HepG2 (cell line): ENCODE measurements around the gene ZBTB7B. TPM values are rescaled to one million over a fixed set of nuclear protein-coding genes. Genes with fewer than 3 reads are reported as not detected.

ENCODE experiments used
- ATF1 ChIP-seq: IDR thresholded peaks from 2 replicates; pipeline ENCODE4 v1.6.1; 2016; ENCODE audit warnings: mild to moderate bottlenecking, control low read depth
- BATF2 ChIP-seq: sonication (generic); formaldehyde crosslinking; IDR thresholded peaks from 2 replicates; pipeline ENCODE4 v1.8.0; 2022; ENCODE audit warnings: mild to moderate bottlenecking, missing genetic modification reagents, moderate library complexity
- CREM ChIP-seq, 2 experiments: sonication (generic) in 1 of 2; formaldehyde crosslinking in 1 of 2; IDR thresholded peaks; 2 replicates each; pipeline versions ENCODE4 v1.4.0 to v1.6.1; 2016 to 2020; ENCODE audit warnings: antibody characterized with exemption in 1 of 2, mild to moderate bottlenecking in 1 of 2, missing genetic modification reagents in 1 of 2
- E2F2 ChIP-seq: sonication (generic); formaldehyde crosslinking; IDR thresholded peaks from 2 replicates; pipeline ENCODE4 v1.4.0; 2020; ENCODE audit warnings: missing genetic modification reagents, borderline replicate concordance
- E2F5 ChIP-seq: sonication (generic); formaldehyde crosslinking; conservative IDR thresholded peaks from 2 replicates; pipeline ENCODE4 v1.4.0; 2020; ENCODE audit warnings: missing genetic modification reagents
- KAT2B ChIP-seq: fragments of 150-350 bp; IDR thresholded peaks from 2 replicates; pipeline ENCODE4 v1.6.1; 2014; ENCODE audit warnings: low read depth, low read length, borderline replicate concordance
- KMT2B ChIP-seq: IDR thresholded peaks from 2 replicates; pipeline ENCODE4 v1.6.1; 2016; ENCODE audit warnings: missing genetic modification reagents, missing compliant biosample characterization
- NR0B2 ChIP-seq: sonication (generic); formaldehyde crosslinking; IDR thresholded peaks from 2 replicates; pipeline ENCODE4 v1.4.0; 2020; ENCODE audit warnings: mild to moderate bottlenecking, missing genetic modification reagents
- PRMT3 ChIP-seq: sonication (generic); formaldehyde crosslinking; IDR thresholded peaks from 2 replicates; pipeline ENCODE4 v1.8.1; 2022; ENCODE audit warnings: low read depth, mild to moderate bottlenecking, moderate library complexity, missing genetic modification reagents, borderline replicate concordance
- ZBTB25 ChIP-seq: IDR thresholded peaks from 2 replicates; pipeline ENCODE4 v1.6.1; 2018; ENCODE audit warnings: missing genetic modification reagents
- ZBTB37 ChIP-seq: sonication (generic); formaldehyde crosslinking; IDR thresholded peaks from 2 replicates; pipeline ENCODE4 v1.4.0; 2020; ENCODE audit warnings: mild to moderate bottlenecking, missing genetic modification reagents
- ZFX ChIP-seq: sonication (generic); formaldehyde crosslinking; IDR thresholded peaks from 2 replicates; pipeline ENCODE4 v1.4.0; 2020; ENCODE audit warnings: mild to moderate bottlenecking, low read depth, missing genetic modification reagents, moderate library complexity
- ZMAT5 ChIP-seq: sonication (generic); formaldehyde crosslinking; IDR thresholded peaks from 2 replicates; pipeline ENCODE4 v1.5.0; 2020; ENCODE audit warnings: mild to moderate bottlenecking, low read depth, missing genetic modification reagents, borderline replicate concordance
- ZNF224 ChIP-seq: sonication (generic); formaldehyde crosslinking; IDR thresholded peaks from 2 replicates; pipeline ENCODE4 v1.5.0; 2020; ENCODE audit warnings: mild to moderate bottlenecking, missing genetic modification reagents
- ZNF251 ChIP-seq: sonication (generic); formaldehyde crosslinking; IDR thresholded peaks from 2 replicates; pipeline ENCODE4 v1.9.0; 2021; ENCODE audit warnings: mild to moderate bottlenecking, missing genetic modification reagents
- ZNF329 ChIP-seq: sonication (generic); formaldehyde crosslinking; IDR thresholded peaks from 2 replicates; pipeline ENCODE4 v1.9.0; 2021; ENCODE audit warnings: low read depth, mild to moderate bottlenecking, missing genetic modification reagents
- polyA plus RNA-seq, 8 experiments: library from polyadenylated mRNA; depleted of rRNA in 3 of 8; stranded (reverse) in 7 of 8; unstranded in 1 of 8; fragments of >200 nt; fragmentation: Illumina TruSeq in 4 of 8; extraction: Trizol in 4 of 8; gene quantifications; 2 replicates each; pipeline versions ENCODE4 v1.2.1 to v1.2.3, GENCODE V29; 2011 to 2016; ENCODE audit warnings: low read depth in 4 of 8, missing spikeins in 1 of 8, mixed read lengths in 1 of 8; ENCODE audit not compliant: insufficient read depth in 1 of 8
- total RNA-seq, 5 experiments: library from RNA; depleted of rRNA; stranded (reverse); fragments of >200 nt; fragmentation: Illumina TruSeq; extraction: Trizol; gene quantifications; 2 replicates each; pipeline ENCODE4 v1.2.3, GENCODE V29; 2016; ENCODE audit warnings: low read depth in 1 of 5

ZBTB7B gene
- total and polyA plus RNA-seq, 2 of the 13 experiments (the other 11 are each of a cell fraction or from before 2014, with no cell fraction given): 15.5 to 17.5 TPM

- TF ChIP-seq ZNF329 (CRISPR knock-in tag) (no peak), KMT2B (CRISPR knock-in tag) (no peak), PRMT3 (CRISPR knock-in tag) (no peak), ZBTB25 (CRISPR knock-in tag) (0 out of 2 replicates have a peak, but pooled peaks have one; percentile 22), NR0B2 (CRISPR knock-in tag) (no peak), ZNF251 (no peak), KAT2B (no peak), ZFX (CRISPR knock-in tag) (peak; percentile 72), ZMAT5 (CRISPR knock-in tag) (no peak), CREM (IDR thresholded peaks at IDR 0.05) (no peak), CREM (CRISPR knock-in tag; IDR thresholded peaks at IDR 0.05) (no peak), E2F5 (CRISPR knock-in tag) (no peak), ATF1 (no peak), ZBTB37 (no peak), E2F2 (CRISPR knock-in tag) (no peak), ZNF224 (CRISPR knock-in tag) (no peak), BATF2 (no peak)
Observed at GRCh38 chr1:154999571-155000410, 2.8 kb upstream of the ZBTB7B start (continued).
